GM12875 (cell line): ENCODE results near the gene GPR142.

ENCODE experiments used
- H3K4me3 ChIP-seq: one replicate; pipeline ENCODE4 v1.5.1; 2011; ENCODE audit warnings: low read depth, low read length, control low read depth
- TF ChIP-seq, protein P1 (sequence below): IDR thresholded peaks from 2 replicates; pipeline ENCODE4 v1.5.1; 2011; ENCODE audit warnings: low read depth, mild to moderate bottlenecking, control low read depth, inconsistent platforms, low read length, moderate library complexity, borderline replicate concordance; ENCODE audit not compliant: insufficient read depth

GPR142 gene

DNA sequence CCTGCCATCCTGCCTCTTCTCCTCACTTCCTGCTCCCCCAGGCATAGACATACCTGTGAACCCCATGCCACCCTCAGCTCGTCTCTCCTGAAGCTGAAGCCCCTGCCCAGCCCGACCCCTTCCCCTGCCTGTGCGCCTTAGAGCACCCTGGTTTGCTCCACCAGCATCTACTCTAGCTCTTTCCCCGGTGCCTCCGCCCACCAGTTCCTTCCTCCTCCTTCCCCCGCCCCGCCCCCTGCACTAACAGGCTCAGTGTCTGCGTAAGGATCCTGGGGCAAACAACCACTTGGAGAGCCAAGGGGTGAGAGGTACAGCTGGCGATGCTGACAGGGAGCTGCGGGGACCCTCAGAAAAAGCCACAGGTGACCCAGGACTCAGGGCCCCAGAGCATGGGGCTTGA is 1.9 kb downstream of the GPR142 start:
- TF ChIP-seq, protein P1, sequence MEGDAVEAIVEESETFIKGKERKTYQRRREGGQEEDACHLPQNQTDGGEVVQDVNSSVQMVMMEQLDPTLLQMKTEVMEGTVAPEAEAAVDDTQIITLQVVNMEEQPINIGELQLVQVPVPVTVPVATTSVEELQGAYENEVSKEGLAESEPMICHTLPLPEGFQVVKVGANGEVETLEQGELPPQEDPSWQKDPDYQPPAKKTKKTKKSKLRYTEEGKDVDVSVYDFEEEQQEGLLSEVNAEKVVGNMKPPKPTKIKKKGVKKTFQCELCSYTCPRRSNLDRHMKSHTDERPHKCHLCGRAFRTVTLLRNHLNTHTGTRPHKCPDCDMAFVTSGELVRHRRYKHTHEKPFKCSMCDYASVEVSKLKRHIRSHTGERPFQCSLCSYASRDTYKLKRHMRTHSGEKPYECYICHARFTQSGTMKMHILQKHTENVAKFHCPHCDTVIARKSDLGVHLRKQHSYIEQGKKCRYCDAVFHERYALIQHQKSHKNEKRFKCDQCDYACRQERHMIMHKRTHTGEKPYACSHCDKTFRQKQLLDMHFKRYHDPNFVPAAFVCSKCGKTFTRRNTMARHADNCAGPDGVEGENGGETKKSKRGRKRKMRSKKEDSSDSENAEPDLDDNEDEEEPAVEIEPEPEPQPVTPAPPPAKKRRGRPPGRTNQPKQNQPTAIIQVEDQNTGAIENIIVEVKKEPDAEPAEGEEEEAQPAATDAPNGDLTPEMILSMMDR, result no peak
- no peak overlapping the region for H3K4me3 ChIP-seq

DNA sequence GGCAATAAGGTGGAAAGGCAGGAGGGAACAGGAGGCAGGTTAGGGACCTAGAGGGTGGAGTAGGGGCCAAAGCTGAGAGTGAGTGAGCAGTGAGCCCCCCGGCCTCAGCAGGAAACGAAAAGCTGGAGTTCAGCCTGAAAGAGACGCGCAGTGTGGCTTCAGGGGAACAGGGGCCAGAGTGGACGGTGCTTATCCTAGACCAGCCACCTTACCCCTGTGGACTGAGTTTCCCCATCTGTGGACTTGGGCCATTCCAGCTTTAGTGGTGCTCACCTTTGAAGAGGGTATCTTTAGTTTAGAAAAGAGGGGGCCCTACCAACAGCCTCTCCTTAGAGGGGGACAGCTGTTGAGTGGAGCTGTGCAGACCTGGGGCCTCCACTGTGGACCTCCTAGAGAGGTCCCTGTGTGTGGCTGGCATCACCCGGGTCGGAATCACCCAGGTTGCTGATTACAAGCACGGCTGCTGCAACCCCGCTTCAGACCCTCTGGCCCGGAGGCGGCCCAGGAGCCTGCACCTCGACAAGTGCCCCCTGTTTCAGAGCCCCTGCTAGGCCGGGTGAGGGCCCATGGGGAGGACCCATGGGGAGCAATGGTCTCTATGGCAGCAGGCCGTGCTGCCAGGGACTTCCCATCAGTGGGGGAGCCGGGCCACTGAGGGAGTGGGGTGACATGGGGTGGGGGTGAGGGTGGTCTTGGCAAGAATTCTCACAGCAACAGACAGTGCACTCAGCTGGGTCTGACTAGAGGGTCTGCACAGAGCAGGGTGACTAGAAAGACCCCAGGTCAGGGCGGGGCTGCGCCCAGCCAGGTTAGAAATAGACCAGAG is 2.6 kb downstream of the GPR142 start:
- H3K4me3 ChIP-seq, result no peak overlapping the region
- TF ChIP-seq, protein P1, result no peak

DNA sequence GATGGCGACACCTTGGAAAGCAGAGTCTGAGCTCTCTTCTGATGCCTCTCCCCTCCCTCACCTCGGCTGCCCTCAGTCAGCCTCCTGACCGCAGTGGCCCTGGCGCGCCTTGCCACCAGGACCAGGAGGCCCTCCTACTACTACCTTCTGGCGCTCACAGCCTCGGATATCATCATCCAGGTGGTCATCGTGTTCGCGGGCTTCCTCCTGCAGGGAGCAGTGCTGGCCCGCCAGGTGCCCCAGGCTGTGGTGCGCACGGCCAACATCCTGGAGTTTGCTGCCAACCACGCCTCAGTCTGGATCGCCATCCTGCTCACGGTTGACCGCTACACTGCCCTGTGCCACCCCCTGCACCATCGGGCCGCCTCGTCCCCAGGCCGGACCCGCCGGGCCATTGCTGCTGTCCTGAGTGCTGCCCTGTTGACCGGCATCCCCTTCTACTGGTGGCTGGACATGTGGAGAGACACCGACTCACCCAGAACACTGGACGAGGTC is 4.4 kb downstream of the GPR142 start:
- TF ChIP-seq, protein P1, result no peak
- no peak overlapping the region for H3K4me3 ChIP-seq

DNA sequence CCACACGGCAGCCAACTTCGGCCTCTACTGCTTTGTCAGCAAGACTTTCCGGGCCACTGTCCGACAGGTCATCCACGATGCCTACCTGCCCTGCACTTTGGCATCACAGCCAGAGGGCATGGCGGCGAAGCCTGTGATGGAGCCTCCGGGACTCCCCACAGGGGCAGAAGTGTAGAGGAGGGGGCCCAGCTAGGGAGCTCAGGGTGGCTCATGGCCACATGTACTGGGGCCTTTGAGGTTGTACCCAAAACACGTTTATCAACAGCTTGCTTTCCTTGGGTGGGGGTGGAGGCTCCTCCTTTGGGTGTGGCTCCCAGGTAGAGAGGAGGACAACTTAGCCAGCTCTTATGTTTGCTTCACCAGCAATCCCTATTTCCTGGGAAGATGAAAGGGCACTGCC is 5.1 kb downstream of the GPR142 start:
- TF ChIP-seq, protein P1, result no peak
- no peak overlapping the region for H3K4me3 ChIP-seq

DNA sequence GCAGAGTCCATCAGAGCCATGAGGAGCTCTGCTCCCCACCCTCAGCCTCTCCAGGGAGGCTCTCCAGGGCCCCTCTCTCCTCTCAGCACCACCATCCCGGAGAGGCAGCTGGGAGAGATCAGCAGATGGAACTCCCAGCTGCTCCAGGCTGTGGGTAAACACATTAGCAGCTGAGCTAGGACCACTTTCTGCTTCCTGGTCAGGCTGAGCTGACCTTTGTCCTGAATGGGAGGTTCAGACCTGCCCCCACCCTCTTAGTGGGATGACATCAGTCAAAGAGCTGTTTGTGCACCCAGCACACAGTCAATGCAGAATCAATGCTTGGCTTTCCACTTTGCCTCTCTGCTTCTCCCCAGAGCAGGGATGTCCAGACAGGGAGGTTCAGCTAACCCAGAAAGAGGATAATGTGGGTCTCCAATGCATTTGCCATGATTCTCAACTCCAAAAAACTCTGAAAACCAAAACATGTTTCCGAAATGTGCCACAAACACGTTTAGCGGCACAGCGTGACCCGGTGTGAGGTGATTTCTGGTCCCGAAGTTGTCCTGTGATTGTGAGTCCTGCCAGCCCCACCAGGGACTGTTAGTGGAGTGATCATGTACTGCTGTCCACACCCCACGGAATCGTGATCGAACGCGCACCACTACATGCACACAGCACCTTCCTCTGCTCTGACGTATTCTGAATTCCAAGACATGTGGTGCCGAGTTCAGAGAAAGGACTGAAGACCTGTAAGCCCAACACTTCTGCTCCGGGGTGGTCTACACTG is 6.7 kb downstream of the GPR142 start:
- TF ChIP-seq, protein P1, result no peak
- no peak overlapping the region for H3K4me3 ChIP-seq

DNA sequence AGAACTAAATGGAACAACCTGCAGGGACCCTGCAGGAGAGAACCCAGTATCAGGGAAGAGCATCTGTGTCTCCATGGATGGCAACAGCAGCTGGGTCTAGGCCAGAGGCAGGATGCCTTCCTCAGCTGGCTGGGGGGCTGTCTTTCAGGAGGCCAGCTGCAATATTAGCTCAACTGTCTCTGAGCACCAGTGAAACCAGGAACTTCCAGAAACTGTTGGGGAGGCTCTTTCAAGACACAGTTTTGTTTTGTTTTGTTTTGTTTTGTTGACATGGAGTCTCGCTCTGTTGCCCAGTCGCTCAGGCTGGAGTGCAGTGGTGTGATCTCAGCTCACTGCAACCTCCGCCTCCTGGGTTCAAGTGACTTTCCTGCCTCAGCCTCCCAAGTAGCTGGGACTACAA is 7.6 kb downstream of the GPR142 start:
- TF ChIP-seq, protein P1, result no peak
- no peak overlapping the region for H3K4me3 ChIP-seq
